IgD-negative memory B cell (primary cell): ENCODE data around the gene KCNIP1. TPM values are rescaled to one million over a fixed set of nuclear protein-coding genes. Genes with fewer than 3 reads are reported as not detected.

Experiments
- H3K27ac Mint-ChIP-seq, 3 donors: one replicate each; pipeline ENCODE4 v1.8.0; 2020 to 2022; ENCODE audit warnings: mild to moderate bottlenecking in 3 of 3, mixed read lengths in 3 of 3, moderate library complexity in 1 of 3
- H3K27me3 Mint-ChIP-seq: one replicate; pipeline ENCODE4 v1.8.0; 2021; ENCODE audit warnings: mixed read lengths
- H3K36me3 Mint-ChIP-seq: one replicate; pipeline ENCODE4 v1.8.0; 2020; ENCODE audit warnings: mild to moderate bottlenecking, mixed read lengths
- H3K4me1 Mint-ChIP-seq, 3 donors: one replicate each; pipeline ENCODE4 v1.8.0; 2020 to 2022; ENCODE audit warnings: mixed read lengths in 3 of 3, mild to moderate bottlenecking in 1 of 3
- H3K4me3 Mint-ChIP-seq, 4 donors: one replicate each; pipeline ENCODE4 v1.8.0; 2020 to 2022; ENCODE audit warnings: mild to moderate bottlenecking in 4 of 4, mixed read lengths in 4 of 4, moderate library complexity in 3 of 4
- H3K9me3 Mint-ChIP-seq, 3 donors: one replicate each; pipeline ENCODE4 v1.8.0; 2020 to 2021; ENCODE audit warnings: mixed read lengths in 3 of 3, mild to moderate bottlenecking in 1 of 3
- polyA plus RNA-seq: library from polyadenylated mRNA; unstranded; fragments of 300-500 nt; fragmentation: Illumina TruSeq; gene quantifications from one replicate; pipeline ENCODE4 v1.2.3, GENCODE V29; 2021

Gene KCNIP1
- polyA plus RNA-seq, 1 donor from 2014 or later = not detected

GRCh38 chr5:170476704-170477103 is 27.1 kb upstream of the KCNIP1 start:
- Mint-ChIP-seq H3K27ac (no peak overlapping the region), H3K9me3 (no peaks in the 10 kb centered on the region), H3K4me3 (no peak overlapping the region), H3K36me3 (no peaks in the 10 kb centered on the region), H3K27me3 (peaks cover 9% of the 10 kb centered on the region), H3K4me1 (no peaks in the 10 kb centered on the region)

- Mint-ChIP-seq H3K4me3 (no peak overlapping the region), H3K9me3 (no peaks in the 10 kb centered on the region), H3K27me3 (peaks cover 11% of the 10 kb centered on the region), H3K27ac (no peak overlapping the region), H3K4me1 (no peaks in the 10 kb centered on the region), H3K36me3 (no peaks in the 10 kb centered on the region)
These were observed 25.9 kb upstream of the KCNIP1 start for GRCh38 chr5:170477906-170478305.

- Mint-ChIP-seq H3K27me3 (peaks cover 11% of the 10 kb centered on the region), H3K4me1 (no peaks in the 10 kb centered on the region)
These were observed 25.5 kb upstream of the KCNIP1 start for GRCh38 chr5:170478306-170478705.

GRCh38 chr5:170479484-170479883 is 24.3 kb upstream of the KCNIP1 start:
- no peak overlapping the region for H3K4me3 Mint-ChIP-seq

More at GRCh38 chr5:170478306-170478705, 25.5 kb upstream of the KCNIP1 start:
- Mint-ChIP-seq H3K27ac (no peak overlapping the region), H3K36me3 (no peaks in the 10 kb centered on the region), H3K4me3 (no peak overlapping the region), H3K9me3 (no peaks in the 10 kb centered on the region)

GRCh38 chr5:170480260-170480659 is 23.6 kb upstream of the KCNIP1 start:
- H3K27me3 Mint-ChIP-seq = peaks cover 9% of the 10 kb centered on the region

More at GRCh38 chr5:170479484-170479883, 24.3 kb upstream of the KCNIP1 start:
- Mint-ChIP-seq H3K27me3 (peaks cover 11% of the 10 kb centered on the region), H3K9me3 (no peaks in the 10 kb centered on the region), H3K36me3 (peaks cover 2% of the 10 kb centered on the region), H3K27ac (no peak overlapping the region), H3K4me1 (peaks cover 0 to 2% (median 0%) of the 10 kb centered on the region in 3 donors)

GRCh38 chr5:170481849-170482248 is 22.0 kb upstream of the KCNIP1 start:
- H3K9me3 Mint-ChIP-seq = peaks cover 0 to 2% (median 0%) of the 10 kb centered on the region in 3 donors
- H3K27me3 Mint-ChIP-seq = peaks cover 7% of the 10 kb centered on the region
- peaks cover 2% of the 10 kb centered on the region for H3K36me3 Mint-ChIP-seq
- no peak overlapping the region for H3K4me3 Mint-ChIP-seq
- H3K4me1 Mint-ChIP-seq = peaks cover 0 to 3% (median 0%) of the 10 kb centered on the region in 3 donors
- H3K27ac Mint-ChIP-seq = no peak overlapping the region

More at GRCh38 chr5:170480260-170480659, 23.6 kb upstream of the KCNIP1 start:
- Mint-ChIP-seq H3K27ac (no peak overlapping the region), H3K9me3 (no peaks in the 10 kb centered on the region), H3K36me3 (peaks cover 2% of the 10 kb centered on the region), H3K4me3 (no peak overlapping the region), H3K4me1 (peaks cover 0 to 3% (median 0%) of the 10 kb centered on the region in 3 donors)

GRCh38 chr5:170482511-170482910 is 21.3 kb upstream of the KCNIP1 start:
- H3K36me3 Mint-ChIP-seq = peaks cover 2% of the 10 kb centered on the region
- no peak overlapping the region for H3K4me3 Mint-ChIP-seq
- peaks cover 0 to 2% (median 0%) of the 10 kb centered on the region in 3 donors for H3K9me3 Mint-ChIP-seq
- H3K4me1 Mint-ChIP-seq = peaks cover 0 to 3% (median 0%) of the 10 kb centered on the region in 3 donors
- peaks cover 7% of the 10 kb centered on the region for H3K27me3 Mint-ChIP-seq
- no peak overlapping the region for H3K27ac Mint-ChIP-seq

GRCh38 chr5:170483701-170484458 is 19.9 kb upstream of the KCNIP1 start:
- Mint-ChIP-seq H3K27ac (no peak overlapping the region), H3K36me3 (peaks cover 2% of the 10 kb centered on the region), H3K27me3 (peaks cover 9% of the 10 kb centered on the region), H3K4me3 (no peak overlapping the region), H3K9me3 (peaks cover 0 to 2% (median 0%) of the 10 kb centered on the region in 3 donors), H3K4me1 (peaks cover 0 to 3% (median 0%) of the 10 kb centered on the region in 3 donors)

GRCh38 chr5:170484459-170484831 is 19.4 kb upstream of the KCNIP1 start:
- Mint-ChIP-seq H3K36me3 (peaks cover 2% of the 10 kb centered on the region), H3K9me3 (peaks cover 0 to 2% (median 0%) of the 10 kb centered on the region in 3 donors), H3K4me1 (peaks cover 0 to 3% (median 0%) of the 10 kb centered on the region in 3 donors), H3K27ac (no peak overlapping the region), H3K4me3 (no peak overlapping the region), H3K27me3 (peaks cover 9% of the 10 kb centered on the region)

- Mint-ChIP-seq H3K4me1 (peaks cover 0 to 3% (median 0%) of the 10 kb centered on the region in 3 donors), H3K36me3 (peaks cover 2% of the 10 kb centered on the region), H3K27me3 (peaks cover 9% of the 10 kb centered on the region), H3K4me3 (peak overlapping the region in 1 of 4 donors; percentile 47), H3K27ac (no peak overlapping the region), H3K9me3 (peaks cover 0 to 2% (median 0%) of the 10 kb centered on the region in 3 donors)
These were observed 18.8 kb upstream of the KCNIP1 start for GRCh38 chr5:170484847-170485615.

GRCh38 chr5:170485616-170485911 is 18.3 kb upstream of the KCNIP1 start:
- no peak overlapping the region for H3K4me3 Mint-ChIP-seq
- peaks cover 6% of the 10 kb centered on the region for H3K27me3 Mint-ChIP-seq
- H3K36me3 Mint-ChIP-seq = peaks cover 2% of the 10 kb centered on the region
- peaks cover 0 to 3% (median 0%) of the 10 kb centered on the region in 3 donors for H3K4me1 Mint-ChIP-seq
- peaks cover 0 to 2% (median 0%) of the 10 kb centered on the region in 3 donors for H3K9me3 Mint-ChIP-seq
- H3K27ac Mint-ChIP-seq = no peak overlapping the region

- Mint-ChIP-seq H3K27ac (peak overlapping the region in 1 of 3 donors; percentile 61), H3K9me3 (peaks cover 0 to 2% (median 0%) of the 10 kb centered on the region in 3 donors), H3K4me3 (no peak overlapping the region), H3K36me3 (peaks cover 2% of the 10 kb centered on the region), H3K4me1 (peaks cover 0 to 3% (median 0%) of the 10 kb centered on the region in 3 donors), H3K27me3 (peaks cover 4% of the 10 kb centered on the region)
These were observed 17.4 kb upstream of the KCNIP1 start for GRCh38 chr5:170486371-170486770.

- Mint-ChIP-seq H3K27ac (no peak overlapping the region), H3K4me1 (peaks cover 0 to 3% (median 0%) of the 10 kb centered on the region in 3 donors), H3K4me3 (no peak overlapping the region), H3K36me3 (peaks cover 2% of the 10 kb centered on the region), H3K27me3 (peaks cover 9% of the 10 kb centered on the region), H3K9me3 (peaks cover 0 to 2% (median 0%) of the 10 kb centered on the region in 3 donors)
These were observed 15.2 kb upstream of the KCNIP1 start for GRCh38 chr5:170488570-170488969.

- Mint-ChIP-seq H3K27me3 (peaks cover 12% of the 10 kb centered on the region), H3K4me1 (peaks cover 0 to 3% (median 0%) of the 10 kb centered on the region in 3 donors), H3K4me3 (no peak overlapping the region), H3K27ac (no peak overlapping the region), H3K9me3 (peaks cover 0 to 2% (median 0%) of the 10 kb centered on the region in 3 donors), H3K36me3 (peaks cover 2% of the 10 kb centered on the region)
These were observed 14.6 kb upstream of the KCNIP1 start for GRCh38 chr5:170489199-170489598.

- Mint-ChIP-seq H3K9me3 (peaks cover 0 to 2% (median 0%) of the 10 kb centered on the region in 3 donors), H3K4me3 (no peak overlapping the region), H3K36me3 (no peaks in the 10 kb centered on the region), H3K27me3 (peaks cover 15% of the 10 kb centered on the region), H3K27ac (no peak overlapping the region), H3K4me1 (no peaks in the 10 kb centered on the region)
These were observed 13.4 kb upstream of the KCNIP1 start for GRCh38 chr5:170490381-170490780.
